ENCODE data around the gene FBXW5.

Gene FBXW5

GRCh38 chr9:136963751-136964150 lies 19.2 kb upstream of the FBXW5 start:
- peak overlapping the region in 5 of 21 experiments; percentile 0 to 51 (median 11) for H3K27ac ChIP-seq
- no peak overlapping the region for H3K4me3 ChIP-seq

DNA sequence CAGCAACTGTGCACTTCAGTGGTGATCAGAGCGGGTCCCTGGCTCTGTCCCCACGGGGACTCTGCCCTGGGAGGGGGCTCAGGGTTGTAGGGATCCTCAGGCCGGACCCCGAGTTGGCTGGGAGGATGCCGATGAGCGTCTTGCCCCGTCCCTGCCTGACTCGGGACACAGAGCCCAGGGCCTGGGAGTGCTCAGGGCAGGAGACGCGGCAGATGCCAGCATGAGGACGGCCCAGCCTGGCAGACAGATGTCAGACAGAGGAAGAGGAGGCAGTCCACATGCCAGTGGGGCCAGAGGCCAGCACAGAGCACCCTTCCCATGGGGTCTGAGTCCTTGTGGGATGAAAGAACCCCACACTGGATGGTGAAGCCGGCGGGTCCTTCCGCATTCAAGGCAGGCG lies 18.8 kb upstream of the FBXW5 start:
- H3K4me3 ChIP-seq = no peak overlapping the region
- peak overlapping the region in 3 of 21 experiments; percentile 0 to 37 (median 8) for H3K27ac ChIP-seq

DNA sequence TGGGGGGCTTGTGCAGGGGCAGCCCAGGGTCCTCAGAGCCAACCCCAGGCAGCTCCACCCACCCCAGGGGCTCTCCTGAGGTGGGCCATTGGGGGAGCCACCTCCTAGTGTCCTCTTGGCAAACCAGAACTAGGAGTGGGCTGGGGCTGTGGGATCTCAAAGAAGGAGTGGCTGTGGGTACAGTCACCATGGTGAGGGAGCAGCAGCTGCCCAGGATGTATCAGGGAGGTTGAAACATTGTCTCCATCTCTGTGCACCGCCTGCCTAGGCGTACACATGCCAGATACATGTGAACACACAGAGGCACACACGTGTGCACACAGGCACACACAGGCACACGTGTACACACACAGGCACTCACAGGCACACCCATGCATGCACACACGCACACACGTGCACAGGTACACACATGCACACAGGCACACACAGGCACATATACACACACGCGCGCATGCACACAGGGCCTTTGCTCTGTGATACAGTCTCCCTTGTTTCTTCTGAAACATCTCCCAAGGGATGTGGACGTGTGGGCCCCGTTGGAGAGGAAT lies 18.2 kb upstream of the FBXW5 start:
- Histone ChIP-seq H3K4me3 (no peak overlapping the region), H3K27ac (peak overlapping the region in 1 of 21 experiments; percentile 69)

- Histone ChIP-seq H3K4me3 (no peak overlapping the region), H3K27ac (peak overlapping the region in 5 of 21 experiments; percentile 12 to 69 (median 51))
Observed at GRCh38 chr9:136962163-136962562, 17.6 kb upstream of the FBXW5 start.

GRCh38 chr9:136961279-136962065 lies 16.9 kb upstream of the FBXW5 start:
- H3K27ac ChIP-seq = peak overlapping the region in 9 of 21 experiments; percentile 12 to 69 (median 39)

GRCh38 chr9:136960938-136961275 lies 16.4 kb upstream of the FBXW5 start:
- Histone ChIP-seq H3K4me3 (no peak overlapping the region), H3K27ac (peak overlapping the region in 4 of 21 experiments; percentile 16 to 69 (median 45))

More at GRCh38 chr9:136961279-136962065, 16.9 kb upstream of the FBXW5 start:
- H3K4me3 ChIP-seq = no peak overlapping the region

- Histone ChIP-seq H3K27ac (peak overlapping the region in 4 of 21 experiments; percentile 46 to 80 (median 64)), H3K4me3 (no peak overlapping the region)
Observed at GRCh38 chr9:136960212-136960937, 15.8 kb upstream of the FBXW5 start.

GRCh38 chr9:136958898-136959850 lies 14.6 kb upstream of the FBXW5 start:
- peak overlapping the region in 6 of 21 experiments; percentile 12 to 80 (median 53) for H3K27ac ChIP-seq
- no peak overlapping the region for H3K4me3 ChIP-seq

DNA sequence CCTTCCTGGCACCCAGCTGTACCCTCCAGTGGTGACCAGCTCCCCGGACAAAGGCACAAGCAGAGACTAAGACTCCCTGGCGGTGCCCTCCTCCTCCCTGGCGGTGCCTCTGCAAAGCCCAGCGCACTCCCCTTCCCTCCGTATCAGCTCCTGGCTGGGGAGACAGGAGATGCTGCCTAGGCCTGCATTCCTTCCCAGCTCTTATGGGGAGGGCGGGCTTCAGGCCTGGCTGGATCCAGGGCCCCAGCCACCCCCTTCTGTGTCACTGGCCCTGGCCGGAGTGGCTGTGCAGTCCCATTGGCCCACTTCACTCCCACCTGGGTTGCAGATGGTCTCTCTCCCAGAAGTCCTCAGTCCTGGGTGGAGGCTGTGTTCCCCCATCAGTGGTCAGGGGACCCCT lies 13.9 kb upstream of the FBXW5 start:
- H3K4me3 ChIP-seq = no peak overlapping the region
- no peak overlapping the region for H3K27ac ChIP-seq

- H3K27ac ChIP-seq = no peak overlapping the region
- H3K4me3 ChIP-seq = no peak overlapping the region
Observed at GRCh38 chr9:136957901-136958300, 13.4 kb upstream of the FBXW5 start.

DNA sequence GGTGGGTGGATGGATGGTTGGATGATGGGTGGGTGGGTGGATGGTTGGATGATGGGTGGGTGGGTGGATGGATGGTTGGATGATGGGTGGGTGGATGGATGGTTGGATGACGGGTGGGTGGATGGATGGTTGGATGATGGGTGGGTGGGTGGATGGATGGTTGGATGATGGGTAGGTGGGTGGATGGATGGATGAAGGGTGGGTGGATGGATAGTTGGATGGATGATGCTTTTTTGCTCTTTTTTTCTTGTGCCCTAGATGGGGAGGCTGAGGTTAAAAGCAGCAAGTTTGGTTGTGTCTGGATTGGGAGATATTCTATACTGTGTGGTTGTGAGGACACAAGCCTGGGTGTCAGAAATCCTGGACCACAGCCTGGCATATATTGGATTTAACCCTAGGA lies 12.9 kb upstream of the FBXW5 start:
- Histone ChIP-seq H3K27ac (no peak overlapping the region), H3K4me3 (no peak overlapping the region)

GRCh38 chr9:136956604-136957003 lies 12.1 kb upstream of the FBXW5 start:
- Histone ChIP-seq H3K4me3 (no peak overlapping the region), H3K27ac (no peak overlapping the region)

DNA sequence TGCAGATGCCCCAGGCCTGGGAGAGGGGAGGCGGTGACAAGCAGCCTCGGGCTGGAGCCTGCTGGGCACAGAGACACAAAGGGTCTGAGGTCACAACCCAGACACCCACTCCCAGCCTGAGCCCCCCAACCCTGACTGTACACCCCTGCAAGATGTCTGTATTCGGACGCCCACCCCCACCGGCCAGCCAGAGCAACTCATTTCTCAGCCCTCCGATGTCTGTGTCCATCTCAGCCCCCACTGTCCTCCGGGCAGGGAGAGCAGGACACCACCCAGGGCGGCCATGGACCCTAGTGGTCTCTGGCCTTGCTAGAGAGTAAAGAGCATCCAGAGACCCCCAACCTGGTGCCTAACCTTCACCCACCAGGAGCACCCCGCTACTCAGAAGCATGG lies 11.4 kb upstream of the FBXW5 start:
- Histone ChIP-seq H3K4me3 (no peak overlapping the region), H3K27ac (no peak overlapping the region)

- Histone ChIP-seq H3K4me3 (no peak overlapping the region), H3K27ac (no peak overlapping the region)
Observed at GRCh38 chr9:136955202-136955942, 10.8 kb upstream of the FBXW5 start.

DNA sequence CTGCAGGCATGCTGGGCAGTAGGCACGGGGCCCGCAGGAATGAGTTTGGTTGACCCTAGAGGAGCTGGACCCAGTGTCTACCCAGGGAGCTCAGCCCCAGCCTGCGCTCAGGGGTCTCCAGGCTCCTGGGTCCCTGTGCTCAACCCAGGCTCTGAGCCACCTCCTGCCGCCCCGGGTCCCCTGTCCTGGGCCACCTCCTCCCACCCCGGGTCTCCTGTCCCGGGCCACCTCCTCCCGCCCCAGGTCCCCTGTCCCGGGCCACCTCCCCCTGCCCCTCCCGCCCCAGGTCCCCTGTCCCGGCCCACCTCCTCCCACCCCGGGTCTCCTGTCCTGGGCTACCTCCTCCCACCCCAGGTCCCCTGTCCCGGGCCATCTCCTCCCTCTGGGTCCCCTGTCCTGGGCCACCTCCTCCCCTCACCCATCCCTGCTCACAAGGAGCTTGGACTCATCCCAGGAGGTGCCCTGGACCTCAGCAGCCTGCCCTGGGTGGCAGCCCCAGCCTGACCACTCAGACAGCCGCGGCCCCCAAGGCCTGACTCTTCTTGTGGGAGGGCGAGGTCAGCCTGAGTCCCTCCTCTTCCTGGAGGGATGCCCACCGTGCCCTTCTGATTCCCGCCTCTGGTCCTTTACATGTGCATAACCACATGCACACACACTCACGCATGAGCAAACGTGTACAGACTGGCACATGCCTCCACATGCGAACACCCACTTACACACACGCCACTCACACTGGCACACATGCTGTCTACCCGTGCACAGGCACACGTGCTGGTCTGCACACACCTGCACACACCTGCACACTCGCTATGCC lies 9.9 kb upstream of the FBXW5 start:
- Histone ChIP-seq H3K27ac (no peak overlapping the region), H3K4me3 (no peak overlapping the region)

DNA sequence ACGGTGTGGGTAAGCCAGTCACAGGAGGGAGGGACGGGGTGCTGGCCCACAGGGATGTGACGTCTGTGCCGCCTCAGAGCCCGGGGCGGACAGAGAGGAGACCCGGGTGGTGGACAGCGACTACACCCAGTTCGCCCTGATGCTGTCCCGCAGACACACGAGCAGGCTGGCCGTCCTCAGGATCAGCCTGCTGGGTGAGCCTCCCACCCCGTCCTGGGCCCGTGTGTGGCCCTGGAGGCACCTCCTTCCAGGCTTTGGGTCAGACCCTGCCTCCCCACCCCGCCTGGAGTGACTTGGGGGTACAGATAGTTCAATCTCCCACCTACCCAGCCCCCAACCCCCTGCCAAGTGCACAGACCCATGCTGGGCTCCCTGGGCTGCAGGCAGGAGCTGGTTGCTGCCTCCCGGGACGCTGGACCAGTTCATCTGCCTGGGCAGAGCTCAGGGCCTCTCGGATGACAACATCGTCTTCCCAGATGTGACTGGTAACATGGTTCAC lies 9.3 kb upstream of the FBXW5 start:
- Histone ChIP-seq H3K4me3 (no peak overlapping the region), H3K27ac (no peak overlapping the region)

GRCh38 chr9:136952876-136953770 lies 8.6 kb upstream of the FBXW5 start:
- Histone ChIP-seq H3K27ac (peak overlapping the region in 1 of 21 experiments; percentile 25), H3K4me3 (no peak overlapping the region)

Data from skin epidermis (tissue), 12 donors.